ENCODE measurements around the gene COX19.

The COX19 gene

GRCh38 chr7:981793-982510, 6.6 kb upstream of the COX19 start:
- H3K27me3 Mint-ChIP-seq = peaks cover 16% of the 10 kb centered on the region in 2 donors
- DNase-seq = no peak
- H3K4me3 Mint-ChIP-seq = no peak overlapping the region
- H3K4me1 Mint-ChIP-seq = peaks cover 9 to 10% of the 10 kb centered on the region in 2 donors
- H3K36me3 Mint-ChIP-seq = no peaks in the 10 kb centered on the region
- no peaks in the 10 kb centered on the region for H3K9me3 Mint-ChIP-seq
- ATAC-seq (replicated peaks) = no peak
- H3K27ac Mint-ChIP-seq = no peak overlapping the region

- no peak overlapping the region for H3K4me3 Mint-ChIP-seq
- DNase-seq (no peak), ATAC-seq (replicated peaks) (peak in 1 of 2 donors; percentile 25)
- H3K4me1 Mint-ChIP-seq = peaks cover 5 to 10% of the 10 kb centered on the region in 2 donors
- H3K36me3 Mint-ChIP-seq = no peaks in the 10 kb centered on the region
- no peaks in the 10 kb centered on the region for H3K9me3 Mint-ChIP-seq
- peaks cover 0 to 2% of the 10 kb centered on the region in 2 donors for H3K27me3 Mint-ChIP-seq
- no peak overlapping the region for H3K27ac Mint-ChIP-seq
Measured at GRCh38 chr7:979886-980571, 4.7 kb upstream of the COX19 start.

GRCh38 chr7:979151-979550, 3.8 kb upstream of the COX19 start:
- H3K4me3 Mint-ChIP-seq = no peak overlapping the region
- no peak for DNase-seq
- peak overlapping the region; percentile 20 for H3K27ac Mint-ChIP-seq
- H3K27me3 Mint-ChIP-seq = no peaks in the 10 kb centered on the region
- peaks cover 7 to 17% of the 10 kb centered on the region in 2 donors for H3K4me1 Mint-ChIP-seq
- no peak for ATAC-seq (replicated peaks)
- H3K9me3 Mint-ChIP-seq = no peaks in the 10 kb centered on the region
- no peaks in the 10 kb centered on the region for H3K36me3 Mint-ChIP-seq

- Mint-ChIP-seq H3K4me1 (peaks cover 8 to 18% of the 10 kb centered on the region in 2 donors), H3K4me3 (no peak overlapping the region), H3K27me3 (no peaks in the 10 kb centered on the region), H3K9me3 (no peaks in the 10 kb centered on the region), H3K36me3 (no peaks in the 10 kb centered on the region), H3K27ac (no peak overlapping the region)
- ATAC-seq (replicated peaks) (no peak), DNase-seq (no peak)
Measured at GRCh38 chr7:978416-979091, 3.2 kb upstream of the COX19 start.

- Mint-ChIP-seq H3K36me3 (peaks cover 0 to 5% of the 10 kb centered on the region in 2 donors), H3K4me1 (peaks cover 9 to 23% of the 10 kb centered on the region in 2 donors), H3K4me3 (no peak overlapping the region), H3K9me3 (no peaks in the 10 kb centered on the region), H3K27me3 (no peaks in the 10 kb centered on the region), H3K27ac (peak overlapping the region; percentile 54)
- DNase-seq = no peak
- ATAC-seq (replicated peaks) = no peak
Measured at GRCh38 chr7:978049-978346, 2.6 kb upstream of the COX19 start.

- peak overlapping the region; percentile 54 for H3K27ac Mint-ChIP-seq
Measured at GRCh38 chr7:977326-978048, 2.1 kb upstream of the COX19 start.

GRCh38 chr7:976901-977325, 1.6 kb upstream of the COX19 start:
- ATAC-seq (replicated peaks) = no peak
- H3K36me3 Mint-ChIP-seq = peaks cover 7 to 16% of the 10 kb centered on the region in 2 donors
- H3K4me1 Mint-ChIP-seq = peaks cover 16 to 32% of the 10 kb centered on the region in 2 donors
- no peaks in the 10 kb centered on the region for H3K9me3 Mint-ChIP-seq
- no peaks in the 10 kb centered on the region for H3K27me3 Mint-ChIP-seq
- H3K4me3 Mint-ChIP-seq = no peak overlapping the region
- no peak for DNase-seq
- H3K27ac Mint-ChIP-seq = no peak overlapping the region

More at GRCh38 chr7:977326-978048, 2.1 kb upstream of the COX19 start:
- no peak for DNase-seq
- peak; percentile 26 to 34 for ATAC-seq (replicated peaks)
- Mint-ChIP-seq H3K27me3 (no peaks in the 10 kb centered on the region), H3K36me3 (peaks cover 3 to 10% of the 10 kb centered on the region in 2 donors), H3K9me3 (no peaks in the 10 kb centered on the region), H3K4me3 (no peak overlapping the region), H3K4me1 (peaks cover 12 to 26% of the 10 kb centered on the region in 2 donors)

GRCh38 chr7:975702-976473, 539 bp upstream of the COX19 start:
- ATAC-seq (replicated peaks) (no peak), DNase-seq (no peak)
- H3K27ac Mint-ChIP-seq = peak overlapping the region; percentile 98
- H3K27me3 Mint-ChIP-seq = no peaks in the 10 kb centered on the region
- H3K4me1 Mint-ChIP-seq = peaks cover 21 to 41% of the 10 kb centered on the region in 2 donors
- H3K9me3 Mint-ChIP-seq = no peaks in the 10 kb centered on the region
- H3K4me3 Mint-ChIP-seq = peak overlapping the region; percentile 96 to 99
- H3K36me3 Mint-ChIP-seq = peaks cover 13 to 24% of the 10 kb centered on the region in 2 donors

GRCh38 chr7:974172-974571, 1.2 kb downstream of the COX19 start:
- Mint-ChIP-seq H3K4me3 (peak overlapping the region; percentile 96 to 99), H3K9me3 (no peaks in the 10 kb centered on the region), H3K36me3 (peaks cover 16 to 34% of the 10 kb centered on the region in 2 donors), H3K27ac (peak overlapping the region; percentile 98), H3K27me3 (no peaks in the 10 kb centered on the region), H3K4me1 (peaks cover 24 to 48% of the 10 kb centered on the region in 2 donors)
- no peak for DNase-seq
- ATAC-seq (replicated peaks) = no peak

- DNase-seq (no peak), ATAC-seq (replicated peaks) (no peak)
- peaks cover 16 to 34% of the 10 kb centered on the region in 2 donors for H3K36me3 Mint-ChIP-seq
- peak overlapping the region; percentile 47 for H3K27ac Mint-ChIP-seq
- peak overlapping the region; percentile 17 to 55 for H3K4me3 Mint-ChIP-seq
- peaks cover 24 to 52% of the 10 kb centered on the region in 2 donors for H3K4me1 Mint-ChIP-seq
- no peaks in the 10 kb centered on the region for H3K27me3 Mint-ChIP-seq
- no peaks in the 10 kb centered on the region for H3K9me3 Mint-ChIP-seq
Measured at GRCh38 chr7:973312-973711, 2.0 kb downstream of the COX19 start.

GRCh38 chr7:972676-973309, 2.6 kb downstream of the COX19 start:
- DNase-seq (no peak), ATAC-seq (replicated peaks) (no peak)
- H3K36me3 Mint-ChIP-seq = peaks cover 21 to 39% of the 10 kb centered on the region in 2 donors
- H3K4me3 Mint-ChIP-seq = no peak overlapping the region
- H3K27ac Mint-ChIP-seq = no peak overlapping the region
- H3K4me1 Mint-ChIP-seq = peaks cover 21 to 52% of the 10 kb centered on the region in 2 donors
- H3K27me3 Mint-ChIP-seq = no peaks in the 10 kb centered on the region
- H3K9me3 Mint-ChIP-seq = no peaks in the 10 kb centered on the region

- DNase-seq (no peak), ATAC-seq (replicated peaks) (no peak)
- Mint-ChIP-seq H3K27me3 (no peaks in the 10 kb centered on the region), H3K4me1 (peaks cover 24 to 50% of the 10 kb centered on the region in 2 donors), H3K9me3 (no peaks in the 10 kb centered on the region), H3K4me3 (no peak overlapping the region), H3K27ac (no peak overlapping the region), H3K36me3 (peaks cover 28 to 46% of the 10 kb centered on the region in 2 donors)
Measured at GRCh38 chr7:972110-972509, 3.2 kb downstream of the COX19 start.

- no peak overlapping the region for H3K4me3 Mint-ChIP-seq
- ATAC-seq (replicated peaks) (no peak), DNase-seq (no peak)
- H3K9me3 Mint-ChIP-seq = no peaks in the 10 kb centered on the region
- H3K4me1 Mint-ChIP-seq = peaks cover 32 to 63% of the 10 kb centered on the region in 2 donors
- H3K27me3 Mint-ChIP-seq = no peaks in the 10 kb centered on the region
- H3K27ac Mint-ChIP-seq = no peak overlapping the region
- peaks cover 35 to 57% of the 10 kb centered on the region in 2 donors for H3K36me3 Mint-ChIP-seq
Measured at GRCh38 chr7:970744-971143, 4.6 kb downstream of the COX19 start.

Measured in stimulated activated naive B cell treated with anti-CD40 and anti-IgM and Interleukin-4, amounts not matched to agents 10 μg/mL and 1 μg/mL and 100 μg/mL, for 72 hours (primary cell).